LNCAP (cell line): ENCODE data around the gene PECR.

Experiments used
- TF ChIP-seq, protein P1 (sequence below): fragments of 450-650 bp; IDR thresholded peaks from 2 replicates; pipeline ENCODE4 v1.5.1; 2017; ENCODE audit warnings: mild to moderate bottlenecking

PECR gene

DNA sequence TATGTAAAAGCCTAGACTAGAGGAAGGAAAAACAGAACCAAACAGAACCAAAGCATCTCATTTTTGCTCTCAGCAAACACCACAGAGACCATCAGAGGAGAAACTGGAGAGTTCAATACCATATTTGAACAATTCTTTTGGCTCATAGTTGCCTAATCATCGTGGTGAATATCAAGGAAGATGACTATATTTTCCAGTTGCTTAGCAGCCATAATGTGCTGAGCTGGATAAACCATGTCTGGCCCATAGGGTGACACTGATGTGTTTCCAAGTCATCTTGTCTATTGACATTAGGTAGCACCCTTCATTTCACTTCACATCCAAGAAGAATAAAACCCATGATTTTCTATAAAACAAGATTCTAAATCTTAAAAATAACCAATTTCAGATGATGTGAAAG lies 21.6 kb upstream of the PECR start:
- TF ChIP-seq, protein P1, sequence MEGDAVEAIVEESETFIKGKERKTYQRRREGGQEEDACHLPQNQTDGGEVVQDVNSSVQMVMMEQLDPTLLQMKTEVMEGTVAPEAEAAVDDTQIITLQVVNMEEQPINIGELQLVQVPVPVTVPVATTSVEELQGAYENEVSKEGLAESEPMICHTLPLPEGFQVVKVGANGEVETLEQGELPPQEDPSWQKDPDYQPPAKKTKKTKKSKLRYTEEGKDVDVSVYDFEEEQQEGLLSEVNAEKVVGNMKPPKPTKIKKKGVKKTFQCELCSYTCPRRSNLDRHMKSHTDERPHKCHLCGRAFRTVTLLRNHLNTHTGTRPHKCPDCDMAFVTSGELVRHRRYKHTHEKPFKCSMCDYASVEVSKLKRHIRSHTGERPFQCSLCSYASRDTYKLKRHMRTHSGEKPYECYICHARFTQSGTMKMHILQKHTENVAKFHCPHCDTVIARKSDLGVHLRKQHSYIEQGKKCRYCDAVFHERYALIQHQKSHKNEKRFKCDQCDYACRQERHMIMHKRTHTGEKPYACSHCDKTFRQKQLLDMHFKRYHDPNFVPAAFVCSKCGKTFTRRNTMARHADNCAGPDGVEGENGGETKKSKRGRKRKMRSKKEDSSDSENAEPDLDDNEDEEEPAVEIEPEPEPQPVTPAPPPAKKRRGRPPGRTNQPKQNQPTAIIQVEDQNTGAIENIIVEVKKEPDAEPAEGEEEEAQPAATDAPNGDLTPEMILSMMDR = no peak

DNA sequence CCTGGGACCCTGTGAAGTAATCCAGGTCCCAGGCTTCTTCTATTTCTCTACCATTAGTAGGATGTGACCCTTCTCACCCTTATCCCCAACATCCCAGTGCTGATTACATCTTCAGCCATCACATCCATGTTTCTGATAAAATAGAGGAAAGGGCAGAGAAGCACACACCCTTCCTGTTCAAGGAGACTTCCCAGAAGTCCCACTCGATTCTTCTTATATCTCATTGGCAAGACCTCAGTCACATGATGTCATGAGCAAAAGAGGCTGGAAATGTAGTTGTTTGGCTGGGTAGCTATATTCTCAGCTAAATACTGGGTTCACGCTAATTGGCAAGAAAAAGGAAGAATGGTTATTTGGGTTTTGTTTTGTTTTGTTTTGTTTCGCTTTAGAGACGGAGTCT lies 19.5 kb upstream of the PECR start:
- TF ChIP-seq, protein P1 = no peak

DNA sequence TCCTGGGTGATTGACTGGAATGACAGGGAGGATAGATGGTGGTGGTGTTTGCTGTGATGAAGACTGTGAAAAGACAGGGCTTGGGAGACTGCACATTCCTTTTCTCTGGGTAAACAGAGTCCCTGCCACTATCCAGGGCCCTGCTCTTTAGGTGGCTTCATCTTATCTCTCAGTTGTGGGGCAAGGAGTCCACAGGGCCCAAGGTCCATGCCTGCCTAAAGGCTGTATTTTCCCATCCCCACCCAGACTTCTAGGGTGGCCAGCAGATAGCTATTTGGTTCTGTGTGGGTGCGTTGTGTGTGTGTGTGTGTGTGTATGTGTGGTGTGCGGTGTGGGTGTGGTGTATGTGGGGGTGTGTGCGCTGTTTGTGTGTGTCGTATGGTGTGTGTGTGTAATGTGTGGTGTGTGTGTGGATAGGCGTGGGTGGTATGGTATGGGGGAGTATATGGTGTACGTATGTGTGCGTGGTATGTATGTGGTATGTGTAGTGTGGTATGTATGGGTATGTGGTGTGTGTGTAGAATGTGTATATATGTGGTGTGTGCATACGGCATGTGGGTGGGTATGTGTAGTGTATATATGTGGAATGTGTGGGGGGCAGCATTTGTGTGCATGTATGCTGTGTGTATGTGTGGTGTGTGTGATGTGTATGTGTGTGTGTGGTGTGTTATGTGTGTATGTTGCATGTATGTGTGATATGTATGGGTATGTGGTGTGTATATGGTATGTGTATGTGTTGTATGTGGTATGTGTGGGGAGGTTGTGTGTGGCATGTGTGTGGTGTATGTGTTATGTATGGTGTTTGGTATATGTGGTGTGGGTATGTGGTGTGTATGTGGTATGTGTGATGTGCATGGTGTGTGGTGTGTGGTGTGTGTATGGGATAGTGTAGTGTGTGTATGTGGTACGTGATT lies 17.1 kb upstream of the PECR start:
- TF ChIP-seq, protein P1 = no peak

DNA sequence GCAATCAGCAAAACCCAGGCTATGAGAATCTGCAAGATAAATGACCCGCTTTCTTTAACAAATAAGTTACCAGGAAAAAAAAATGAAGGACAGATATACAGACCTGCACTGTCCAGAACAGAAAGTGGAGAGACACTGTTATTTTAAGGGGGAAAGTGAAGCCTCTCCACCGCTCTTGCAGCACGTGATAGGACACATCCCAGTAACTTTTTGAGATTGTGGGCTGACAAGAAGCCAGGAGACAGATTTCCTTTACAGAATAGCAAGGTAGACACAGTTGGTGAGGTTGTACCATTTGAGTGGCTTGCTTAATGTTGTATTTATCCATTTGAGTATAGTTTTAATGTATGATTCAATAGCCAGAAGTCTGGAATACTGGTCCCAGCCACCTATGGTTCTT lies 13.1 kb upstream of the PECR start:
- TF ChIP-seq, protein P1 = no peak

DNA sequence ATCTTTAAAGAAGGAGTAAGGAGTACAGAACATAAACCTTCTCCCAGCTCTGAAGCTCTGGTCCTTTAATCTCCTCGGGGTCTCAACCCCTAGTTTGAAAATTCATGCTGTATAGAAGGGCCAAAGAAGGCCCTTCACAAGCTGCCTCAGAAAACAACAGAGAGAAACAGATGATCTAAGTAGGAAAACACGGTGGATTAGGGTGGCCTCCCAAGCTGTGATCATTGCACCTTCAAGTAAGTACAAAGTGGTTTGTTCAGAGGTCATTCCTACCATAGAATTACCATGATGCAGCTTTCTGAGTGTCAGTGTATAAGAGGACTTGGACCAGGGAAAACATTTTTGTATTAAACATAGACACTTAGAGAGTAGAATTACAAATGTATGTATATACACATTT lies 11.0 kb upstream of the PECR start:
- TF ChIP-seq, protein P1 = no peak

DNA sequence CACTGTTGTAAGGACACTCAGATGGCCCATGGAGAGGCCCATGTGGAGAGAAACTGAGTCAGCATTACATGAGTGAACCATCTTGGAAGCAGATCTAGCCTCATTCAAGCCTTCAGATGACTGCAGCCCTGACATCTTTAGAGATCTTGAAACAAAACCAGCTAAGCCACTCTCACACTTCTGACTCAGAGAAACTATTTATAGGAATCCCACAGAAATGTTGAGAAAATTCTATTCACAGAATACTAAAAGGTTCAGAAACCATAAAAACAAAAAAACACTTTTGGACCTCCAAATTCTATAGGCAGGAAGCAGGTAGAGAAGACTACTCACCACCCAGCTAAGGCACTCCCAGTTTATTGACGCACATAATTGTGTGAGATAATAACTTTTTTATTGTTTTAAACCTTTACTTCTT lies 8.8 kb upstream of the PECR start:
- TF ChIP-seq, protein P1 = no peak

DNA sequence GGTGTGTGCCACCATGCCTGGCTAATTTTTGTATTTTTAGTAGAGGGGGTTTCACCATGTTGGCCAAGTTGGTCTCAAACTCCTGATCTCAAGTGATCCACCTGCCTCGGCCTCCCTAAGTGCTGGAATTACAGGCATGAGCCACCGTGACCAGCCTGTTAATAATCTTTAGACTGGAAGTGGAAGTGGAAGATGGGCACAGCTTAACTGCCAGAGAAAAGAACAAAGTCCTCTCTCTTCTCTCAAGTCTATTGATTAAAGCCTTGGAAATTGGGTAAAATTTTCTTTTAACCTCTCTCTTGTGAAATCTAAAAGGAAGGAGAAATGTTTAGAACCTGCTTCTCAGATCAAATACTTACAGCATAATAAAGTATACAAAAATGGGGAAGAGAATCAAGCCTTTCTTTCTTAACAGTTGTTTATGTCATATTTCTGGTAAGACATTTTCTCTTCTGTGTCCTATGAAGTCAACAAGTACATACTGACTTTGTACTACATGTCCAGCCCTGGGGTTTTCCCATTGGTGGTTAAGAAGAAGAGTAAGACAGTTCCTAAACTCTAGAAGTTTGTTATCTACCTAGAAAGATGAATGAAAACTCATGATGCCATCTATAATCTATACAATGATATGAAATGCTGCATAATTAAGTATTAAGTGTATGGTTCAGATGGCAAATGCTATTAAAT lies 4.7 kb upstream of the PECR start:
- TF ChIP-seq, protein P1 = no peak
